GM18858 (cell line): ENCODE data around the gene CYFIP2.
"Not testable (repeated sequence)": the region's sequence is repeated elsewhere in the genome, so short reads cannot be mapped to it uniquely, and the experiment has no call there.

Source experiments
- ATAC-seq: cut with Tn5 transposase; IDR thresholded peaks from one replicate; pipeline ENCODE4 v1.9.1; 2021; ENCODE audit not compliant: unreplicated experiment

Gene CYFIP2

DNA sequence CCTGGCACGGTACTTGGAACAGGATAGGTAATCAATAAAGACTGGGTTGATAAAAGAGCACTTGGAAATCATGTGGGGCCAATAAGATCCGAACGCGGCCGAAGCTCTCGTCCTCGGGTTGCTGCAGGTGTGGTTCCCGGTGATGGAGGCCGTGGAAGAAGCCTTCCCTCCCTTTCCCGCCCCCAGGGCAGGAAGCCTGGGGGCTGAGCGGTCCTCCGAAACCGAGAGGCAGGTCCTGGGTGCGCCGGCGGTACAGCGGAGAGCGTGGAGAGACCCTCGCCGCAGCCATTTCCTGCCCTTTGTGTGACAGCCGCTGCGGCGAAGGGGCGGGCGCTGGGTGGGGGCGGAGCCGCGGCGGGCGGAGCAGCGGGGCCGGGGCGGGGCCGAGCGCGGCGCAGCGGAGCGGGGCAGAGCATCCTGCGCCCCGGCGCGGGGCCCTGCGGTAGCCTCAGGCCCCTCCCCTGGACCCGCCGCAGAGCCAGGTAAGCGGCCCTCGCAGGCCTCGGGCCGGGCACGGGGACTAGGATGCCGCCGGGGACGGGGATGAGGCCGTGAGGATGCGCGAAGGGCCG lies at the start of gene CYFIP2:
Gene CYFIP2, plus strand, starts transcription at position 410 of the 572 bp plus-strand sequence. CDS start 19,239 bp downstream, outside the sequence.
- peak; percentile 76 for ATAC-seq

DNA sequence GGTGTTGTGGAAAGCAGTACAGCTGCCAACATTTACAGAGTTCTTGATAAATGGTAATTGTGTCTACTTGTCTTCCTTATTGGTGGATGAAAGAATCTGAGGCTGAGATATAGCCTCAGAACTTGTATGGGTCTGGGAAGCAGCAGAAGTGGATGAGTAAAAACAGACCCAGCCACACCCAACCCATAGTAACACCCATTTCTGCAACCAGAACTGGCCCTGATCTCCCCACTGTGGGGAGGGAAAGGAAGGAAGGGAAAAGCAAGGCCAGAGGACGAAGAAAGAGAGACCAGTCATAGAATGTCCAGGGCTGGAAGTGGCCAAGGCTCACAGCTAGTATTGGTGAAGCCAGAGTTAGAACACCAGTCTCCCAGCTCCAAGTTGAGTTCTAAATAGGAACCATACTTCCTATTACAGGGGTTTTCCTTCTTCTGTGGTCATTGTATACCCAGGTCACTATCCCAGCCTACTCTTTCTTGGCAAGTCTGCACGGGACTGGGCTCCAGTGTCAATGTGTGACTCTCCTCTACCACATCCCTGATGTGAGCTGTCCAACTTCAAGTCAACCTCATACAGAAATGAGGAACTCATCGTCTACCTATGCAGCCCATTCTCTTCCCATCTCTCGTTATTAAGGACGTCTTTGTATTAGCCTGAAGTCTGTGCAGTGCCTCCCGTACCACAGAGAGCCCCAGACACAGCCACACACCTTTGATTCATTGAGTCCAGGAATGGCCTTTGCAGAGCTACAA lies 49.4 kb upstream of the CYFIP2 start:
- ATAC-seq: no peak

DNA sequence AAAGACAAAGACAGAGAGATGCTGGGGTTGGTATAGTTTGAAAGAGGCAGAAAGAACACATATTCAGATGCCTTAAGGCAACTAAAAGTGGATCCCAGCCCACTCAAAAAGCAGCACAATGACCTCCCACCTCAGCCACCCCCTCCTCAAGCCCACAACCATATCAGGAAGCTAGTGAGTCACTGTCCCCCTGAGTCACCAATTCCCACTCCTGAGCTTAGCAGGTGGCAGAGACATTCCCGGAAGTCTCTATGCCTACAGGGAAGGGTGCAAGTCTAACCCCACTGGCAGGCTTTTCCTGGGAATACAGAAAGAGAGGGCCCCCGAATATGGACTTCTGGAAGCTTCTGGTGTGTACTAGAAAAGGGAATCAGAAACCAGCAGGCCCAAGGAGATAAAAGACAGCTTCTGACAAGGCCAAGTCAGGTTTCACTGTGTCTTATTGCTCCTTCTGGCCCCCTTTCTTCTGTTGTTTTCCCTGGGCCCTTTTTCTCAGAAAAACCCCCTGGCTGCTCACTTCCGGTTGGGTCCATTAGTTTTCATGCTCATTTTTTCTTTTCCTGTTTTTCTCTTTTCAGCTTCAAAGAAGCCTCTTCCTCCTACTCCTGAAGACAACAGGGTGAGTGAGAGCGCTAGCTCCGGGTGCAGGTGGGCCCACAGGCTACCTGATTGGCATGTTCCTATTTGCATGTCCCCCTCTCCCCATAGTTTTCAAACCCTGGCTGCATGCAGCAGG lies 48.5 kb upstream of the CYFIP2 start:
- no peak for ATAC-seq

DNA sequence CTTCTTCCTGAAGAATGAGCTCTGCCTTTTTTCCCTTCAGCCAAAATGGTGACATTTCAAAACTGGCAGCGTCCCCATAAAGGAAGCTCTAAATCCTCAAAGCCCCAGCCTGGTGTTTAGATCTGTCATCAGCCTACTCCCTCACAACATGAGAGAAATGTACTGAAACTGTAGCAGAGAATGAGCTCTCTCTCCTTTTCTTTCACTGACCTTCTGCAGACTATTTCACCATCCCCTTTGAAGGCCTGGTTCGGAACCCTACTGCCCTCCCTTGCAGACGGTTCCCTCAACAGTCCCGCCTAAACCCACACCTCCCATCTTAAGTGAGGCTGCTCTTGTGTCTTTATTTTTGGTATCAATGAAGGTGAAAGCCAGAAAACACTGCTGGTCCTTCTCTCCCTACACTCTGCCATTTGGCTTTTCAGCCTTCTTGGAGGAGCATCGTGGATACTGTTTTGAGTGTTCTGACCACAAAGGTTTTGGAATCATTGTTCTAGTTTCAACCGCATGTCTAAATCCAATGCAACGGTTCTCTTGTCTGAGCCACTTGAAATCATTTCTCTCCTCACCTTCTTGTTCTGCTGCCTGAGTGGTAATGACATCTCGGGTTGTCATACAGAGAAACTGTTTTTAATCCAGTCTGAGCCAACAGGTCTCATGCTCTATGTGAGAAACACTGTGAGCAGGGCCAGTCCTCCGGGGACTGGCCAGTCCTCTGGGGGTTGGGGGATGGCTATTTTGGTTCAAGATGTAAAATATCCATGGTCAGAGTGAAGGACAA lies 46.2 kb upstream of the CYFIP2 start:
- peak; percentile 72 for ATAC-seq

DNA sequence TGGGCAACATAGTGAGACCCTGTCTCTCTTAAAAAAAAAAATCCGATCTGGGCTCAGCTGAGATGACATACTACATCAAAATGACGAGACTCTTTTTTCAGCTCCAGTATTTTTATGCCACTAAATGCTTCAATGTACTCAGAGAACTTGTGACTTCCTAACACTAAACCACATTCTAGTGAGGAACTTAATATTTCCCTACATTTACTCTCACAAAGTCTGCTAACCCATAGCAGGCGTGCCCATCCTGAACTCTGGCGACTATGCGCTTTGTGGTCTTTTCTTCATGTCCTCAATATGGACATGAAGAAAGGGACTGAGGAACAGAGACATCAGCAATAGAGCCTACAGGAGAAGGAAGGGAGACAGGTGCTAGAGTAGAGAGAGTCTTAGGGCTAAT lies 44.0 kb upstream of the CYFIP2 start:
- no peak for ATAC-seq

DNA sequence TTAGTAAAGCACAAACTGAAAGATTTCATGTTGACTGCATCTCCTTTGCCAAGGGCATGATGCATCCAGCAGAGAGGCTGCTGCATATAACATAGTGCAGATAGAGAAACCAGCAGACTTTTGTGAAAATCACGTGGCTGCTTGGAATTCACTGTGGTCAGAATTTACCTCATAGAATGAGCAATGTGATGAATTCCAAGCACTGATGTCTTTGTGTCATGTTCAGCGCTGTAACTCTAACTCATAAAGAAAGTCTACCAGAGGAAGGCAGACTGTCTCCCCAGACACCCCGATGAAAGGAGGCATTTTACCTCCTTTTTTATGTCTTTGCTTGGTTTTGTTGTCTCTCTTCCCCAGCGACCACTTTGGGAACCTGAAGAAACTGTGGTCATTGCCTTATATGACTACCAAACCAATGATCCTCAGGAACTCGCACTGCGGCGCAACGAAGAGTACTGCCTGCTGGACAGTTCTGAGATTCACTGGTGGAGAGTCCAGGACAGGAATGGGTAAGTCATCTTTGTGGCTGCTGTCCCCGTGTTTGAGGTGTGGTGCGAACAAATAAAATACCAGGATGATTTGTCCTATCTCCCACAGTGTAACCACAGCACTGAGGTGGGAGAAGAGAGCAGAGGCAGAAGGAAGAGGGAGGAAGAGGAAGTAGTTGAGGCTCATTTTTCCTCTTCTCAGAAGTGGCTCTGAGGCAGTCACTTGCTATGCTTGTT lies 43.3 kb upstream of the CYFIP2 start:
- ATAC-seq: no peak

DNA sequence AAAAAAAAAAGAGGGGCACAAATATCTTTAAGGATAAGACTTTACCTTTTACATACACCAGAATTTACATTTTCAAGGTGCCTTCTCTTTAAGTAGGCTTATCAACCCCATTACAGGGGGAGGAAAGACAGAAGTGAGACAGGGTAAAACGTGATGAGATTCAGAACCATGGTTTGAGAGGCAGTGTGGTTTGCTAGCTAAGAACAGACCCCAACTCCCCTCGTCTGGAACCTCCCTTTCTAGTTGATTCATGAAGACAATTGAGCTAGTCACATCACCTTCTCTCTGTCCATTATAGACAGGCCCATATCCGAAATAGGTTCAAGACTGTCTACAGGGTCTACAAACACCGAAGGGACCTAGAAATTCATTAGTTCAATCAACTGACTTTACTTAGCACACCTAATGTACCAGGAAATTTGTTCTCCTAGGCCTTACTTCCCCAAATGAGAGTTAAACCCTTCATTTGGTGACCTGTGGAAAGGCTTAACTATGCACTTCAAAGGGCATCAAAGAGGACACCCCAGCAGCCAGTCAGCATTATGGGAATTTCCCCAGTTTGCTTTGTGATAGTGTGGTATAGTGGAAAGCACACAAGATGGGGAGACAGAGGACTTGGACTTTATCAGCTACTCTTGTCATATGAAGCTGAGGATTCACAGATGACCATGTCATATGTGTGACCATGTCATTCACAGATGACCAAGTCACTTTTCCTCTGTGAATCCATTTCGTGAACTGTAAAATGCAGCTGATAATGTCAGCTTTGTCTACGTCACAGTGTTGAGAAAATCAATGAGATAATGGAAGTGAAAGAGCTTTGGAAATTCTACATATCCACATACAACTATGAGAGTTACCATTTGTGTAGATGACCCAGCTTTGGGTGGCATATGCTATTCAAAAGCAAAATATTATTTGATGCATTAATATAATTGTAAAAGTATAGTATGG lies 40.2 kb upstream of the CYFIP2 start:
- ATAC-seq: no peak

DNA sequence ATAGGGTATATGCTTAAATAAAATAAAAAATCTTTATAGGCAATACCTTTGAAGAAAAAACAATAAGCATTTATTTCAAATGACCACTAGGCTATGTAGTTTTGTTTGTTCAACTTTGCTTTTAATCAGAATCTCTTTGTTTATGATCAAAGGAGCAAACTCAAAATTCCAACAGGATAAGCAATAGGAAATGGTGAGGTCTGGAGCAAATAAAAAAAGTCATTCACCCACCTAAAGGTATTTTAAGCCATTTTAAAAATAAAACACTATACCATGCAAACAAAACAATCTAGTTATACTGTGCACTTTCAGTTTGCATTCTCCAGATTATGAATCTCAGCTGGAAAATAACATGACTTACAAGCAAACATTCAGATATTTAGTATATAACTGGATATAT lies 35.3 kb upstream of the CYFIP2 start:
- ATAC-seq: no peak

DNA sequence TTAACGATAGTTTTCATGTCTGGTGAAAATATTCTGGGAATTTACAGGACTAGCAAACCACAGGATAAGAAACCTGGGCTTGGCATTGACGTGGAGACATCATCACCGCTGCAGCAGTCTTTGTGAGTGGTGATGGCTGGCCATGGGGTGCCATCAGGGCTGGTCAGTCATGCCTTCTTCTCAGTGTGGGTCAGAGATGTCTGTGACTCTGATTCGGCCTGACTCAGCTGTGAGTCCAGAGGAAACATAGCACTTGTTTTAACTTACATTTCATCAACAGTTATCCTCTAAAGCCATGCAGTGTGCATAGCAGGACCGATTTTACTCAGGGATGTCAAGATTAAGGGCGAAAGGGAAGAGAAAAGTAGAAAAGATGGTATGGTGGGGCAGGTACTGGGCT lies 33.2 kb upstream of the CYFIP2 start:
- ATAC-seq: no peak

DNA sequence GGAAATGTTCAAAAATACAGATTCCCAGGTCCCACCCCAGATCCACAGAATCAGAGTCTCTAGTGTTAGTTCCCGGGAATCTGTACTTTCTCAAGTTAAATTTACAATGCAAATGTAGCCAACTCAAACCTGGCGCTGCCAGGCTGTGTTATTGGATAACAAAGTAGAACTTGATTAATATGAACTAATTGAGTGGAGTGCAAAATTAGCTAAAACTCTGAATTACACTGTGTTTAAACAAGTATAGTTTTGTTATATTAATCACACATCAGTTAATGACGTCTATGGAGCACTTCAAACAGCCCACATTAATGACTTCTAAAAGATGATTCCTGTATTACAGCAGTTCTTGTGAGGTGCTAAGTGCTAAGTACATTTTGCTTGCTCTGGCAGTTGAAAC lies 32.4 kb upstream of the CYFIP2 start:
- ATAC-seq: no peak

DNA sequence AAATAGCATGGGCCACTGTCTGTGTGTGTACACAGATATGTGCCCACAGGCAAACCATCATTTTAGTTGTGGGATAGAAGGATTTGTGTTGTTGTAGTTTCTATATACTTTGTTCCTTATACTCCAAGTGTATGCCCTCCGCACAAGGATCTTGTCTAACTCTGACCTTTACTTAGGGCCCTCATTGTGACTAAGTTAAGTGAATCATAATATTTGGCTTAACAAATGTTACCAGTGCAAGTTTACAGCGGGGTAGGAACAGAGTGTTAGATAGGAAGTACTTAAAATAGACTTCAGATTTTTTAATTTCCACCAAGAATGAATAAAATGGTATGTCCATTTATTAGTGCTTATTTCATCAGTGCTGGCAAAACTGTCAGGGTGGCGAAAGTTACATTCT lies 29.5 kb upstream of the CYFIP2 start:
- ATAC-seq: no peak

DNA sequence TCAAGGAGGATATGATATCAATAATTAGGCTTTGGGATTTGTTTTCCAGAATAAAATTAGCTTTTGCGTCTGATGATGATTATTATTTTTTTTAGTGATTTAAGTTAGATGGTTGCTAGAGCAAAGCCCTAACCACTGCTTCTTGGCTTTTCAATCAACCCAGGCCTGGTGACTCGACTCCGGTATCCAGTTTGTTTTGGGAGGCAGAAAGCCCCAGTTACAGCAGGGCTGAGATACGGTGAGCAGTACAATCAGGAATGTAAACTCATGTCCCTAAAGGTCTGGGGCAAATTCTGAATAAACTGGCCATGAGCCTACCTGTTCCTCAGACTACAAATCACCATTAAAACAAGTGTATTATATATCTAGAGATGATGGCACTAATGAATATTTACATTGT lies 24.4 kb upstream of the CYFIP2 start:
- no peak for ATAC-seq

DNA sequence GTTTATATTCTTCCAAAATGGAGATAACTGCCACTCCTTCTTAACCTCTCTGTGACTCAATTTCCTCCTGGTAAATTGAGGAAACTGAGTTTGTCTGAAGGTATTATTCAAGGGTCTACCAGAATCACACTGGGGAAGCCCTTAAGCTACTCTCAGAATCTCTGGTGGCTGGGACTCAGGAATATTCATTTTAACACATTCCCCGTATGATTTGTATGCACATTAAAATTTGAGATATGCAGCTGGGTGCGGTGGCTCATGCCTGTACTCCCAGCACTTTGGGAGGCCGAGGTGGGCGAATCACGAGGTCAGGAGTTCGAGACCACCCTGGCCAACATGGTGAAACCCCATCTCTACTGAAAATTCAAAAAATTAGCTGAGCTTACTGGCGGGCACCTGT lies 21.2 kb upstream of the CYFIP2 start:
- ATAC-seq: not testable (repeated sequence)

DNA sequence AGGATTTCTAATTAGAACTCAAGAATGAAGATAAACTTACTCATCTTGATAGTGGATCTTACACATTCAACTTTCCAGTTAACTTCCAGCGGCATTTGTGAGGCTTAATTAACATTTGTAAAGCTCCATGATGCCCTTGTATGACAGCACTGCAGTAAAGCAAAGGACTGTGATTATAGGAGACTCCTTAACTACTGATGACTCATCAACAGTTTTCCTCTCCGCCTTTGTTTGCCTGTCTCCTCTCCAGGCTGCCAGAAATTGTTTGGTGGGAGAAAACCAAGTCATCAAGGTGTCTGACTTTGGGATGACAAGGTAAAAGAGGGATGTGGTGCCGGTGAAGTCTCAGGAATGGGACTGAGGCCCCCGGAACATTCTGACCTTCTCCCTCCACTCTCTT lies 20.4 kb upstream of the CYFIP2 start:
- no peak for ATAC-seq

DNA sequence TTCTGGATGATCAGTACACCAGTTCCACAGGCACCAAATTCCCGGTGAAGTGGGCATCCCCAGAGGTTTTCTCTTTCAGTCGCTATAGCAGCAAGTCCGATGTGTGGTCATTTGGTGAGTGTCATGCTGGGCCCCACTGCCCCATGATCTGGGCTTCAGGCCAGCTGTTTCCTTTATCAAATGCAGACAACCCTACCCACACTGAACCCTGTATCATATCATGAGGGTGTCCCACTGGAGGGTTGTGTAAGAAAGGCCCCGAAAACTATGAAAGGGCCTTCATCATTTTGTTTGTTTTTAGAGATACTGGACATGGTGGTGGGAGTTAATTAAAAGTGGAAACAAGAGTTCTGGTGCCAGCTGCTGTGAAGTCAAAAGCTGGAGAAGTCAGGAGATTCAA lies 20.0 kb upstream of the CYFIP2 start:
- ATAC-seq: no peak

DNA sequence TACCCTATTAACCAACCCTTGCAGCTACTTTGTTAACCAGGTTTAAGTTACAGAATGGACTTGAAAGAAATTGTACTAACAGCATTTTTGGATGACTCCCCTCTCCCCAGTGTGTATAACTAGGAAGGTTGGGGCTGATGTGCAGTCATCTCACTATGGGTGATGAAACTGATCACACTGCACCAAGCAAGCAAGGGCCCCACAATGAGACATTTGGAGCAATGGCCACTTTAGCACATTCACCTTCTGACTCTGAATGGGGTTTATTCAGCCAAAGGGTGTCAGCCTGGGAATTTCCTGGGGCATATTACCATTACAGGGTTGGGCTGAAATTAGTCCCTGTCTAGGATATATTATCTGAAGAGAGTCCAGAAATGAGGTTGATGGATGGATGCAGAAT lies 18.7 kb upstream of the CYFIP2 start:
- no peak for ATAC-seq

DNA sequence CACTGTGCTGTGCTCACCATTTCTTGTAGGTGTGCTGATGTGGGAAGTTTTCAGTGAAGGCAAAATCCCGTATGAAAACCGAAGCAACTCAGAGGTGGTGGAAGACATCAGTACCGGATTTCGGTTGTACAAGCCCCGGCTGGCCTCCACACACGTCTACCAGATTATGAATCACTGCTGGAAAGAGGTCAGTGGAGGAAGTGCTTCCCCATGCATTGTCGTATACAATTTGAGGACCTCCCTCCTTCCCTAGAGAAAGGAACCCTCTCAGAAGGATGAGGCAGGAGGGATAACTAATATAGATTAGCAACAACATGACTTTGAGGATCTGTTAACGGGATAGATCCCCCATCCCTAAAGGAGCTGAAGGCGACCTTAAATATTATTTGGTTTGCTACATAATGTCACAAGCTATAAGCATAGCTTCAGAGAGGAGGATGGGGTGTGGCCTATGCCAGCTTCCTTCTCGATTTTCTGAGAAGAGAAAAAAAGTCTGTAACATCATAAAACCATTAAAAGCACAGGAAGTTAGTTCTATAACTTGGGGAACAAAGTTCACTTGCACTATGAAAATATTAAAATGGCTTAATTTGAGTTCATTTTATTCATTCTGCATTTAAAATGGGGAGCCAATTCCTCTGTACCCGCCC lies 17.0 kb upstream of the CYFIP2 start:
- no peak for ATAC-seq

DNA sequence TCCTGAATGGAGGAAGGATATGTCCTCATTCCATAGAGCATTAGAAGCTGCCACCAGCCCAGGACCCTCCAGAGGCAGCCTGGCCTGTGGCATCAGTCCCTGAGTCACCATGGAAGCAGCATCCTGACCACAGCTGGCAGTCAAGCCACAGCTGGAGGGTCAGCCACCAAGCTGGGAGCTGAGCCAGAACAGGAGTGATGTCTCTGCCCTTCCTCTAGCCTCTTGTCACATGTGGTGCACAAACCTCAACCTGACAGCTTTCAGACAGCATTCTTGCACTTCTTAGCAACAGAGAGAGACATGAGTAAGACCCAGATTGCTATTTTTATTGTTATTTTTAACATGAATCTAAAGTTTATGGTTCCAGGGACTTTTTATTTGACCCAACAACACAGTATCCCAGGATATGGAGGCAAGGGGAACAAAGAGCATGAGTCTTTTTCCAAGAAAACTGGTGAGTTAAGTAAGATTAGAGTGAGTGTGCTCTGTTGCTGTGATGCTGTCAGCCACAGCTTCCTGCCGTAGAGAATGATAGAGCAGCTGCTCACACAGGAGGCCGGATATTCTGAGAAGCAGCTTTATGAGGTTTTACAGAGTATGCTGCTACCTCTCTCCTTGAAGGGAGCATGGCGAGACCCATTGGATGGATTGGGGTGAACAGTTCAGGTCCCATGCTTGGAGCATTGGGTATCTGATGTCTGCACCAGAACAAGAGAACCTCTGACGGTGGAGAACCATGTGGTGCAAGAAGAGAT lies 13.0 kb upstream of the CYFIP2 start:
- peak; percentile 96 for ATAC-seq
